Pancreas (tissue), 10 donors: ENCODE results near the gene RUNX1. TPM values are rescaled to one million over a fixed set of nuclear protein-coding genes. Genes with fewer than 3 reads are reported as not detected.

Experiments used
- ATAC-seq, 4 donors: fragments of 200-7000 bp; cut with Tn5 transposase; one replicate each; pipeline versions ENCODE4 v1.8.0 to v1.9.1; 2020; ENCODE audit warnings: mild to moderate bottlenecking in 4 of 4, moderate library complexity in 4 of 4
- DNase-seq, 6 donors: peaks; one replicate each; pipeline ENCODE4 v3.0.0-alpha.2; 2020
- FAIRE-seq: peaks from 2 replicates; lab custom pipeline; 2012; peaks lifted over from hg19 to GRCh38; lab: Jason Lieb, UNC
- H3K27ac ChIP-seq, 4 donors: fragments of 200-600 bp; sonication (generic); 1 replicate in 3 of 4; 2 replicates in 1 of 4; pipeline versions ENCODE4 v1.5.0 to v1.8.0; 2020
- H3K27me3 ChIP-seq, 4 donors: fragments of 200-600 bp; one replicate each; pipeline ENCODE4 v1.8.0; 2021
- H3K36me3 ChIP-seq, 3 donors: fragments of 200-600 bp; sonication (generic) in 1 of 3; one replicate each; pipeline versions ENCODE4 v1.5.0 to v1.8.0; 2020 to 2021
- H3K4me1 ChIP-seq, 3 donors: fragments of 200-600 bp; one replicate each; pipeline ENCODE4 v1.8.0; 2021
- H3K4me3 ChIP-seq, 4 donors: fragments of 200-600 bp; sonication (generic) in 2 of 4; one replicate each; pipeline versions ENCODE4 v1.5.0 to v1.8.0; 2020 to 2021
- H3K9me3 ChIP-seq, 4 donors: fragments of 200-600 bp; one replicate each; pipeline ENCODE4 v1.8.0; 2021
- WGBS, 2 donors: extraction: QIAGEN DNeasy Blood & Tissue Kit; methylation state at CpG; one replicate each; pipeline ENCODE4 v1.1.7; 2013; 5-methylcytosine and 5-hydroxymethylcytosine counted together
- intact Hi-C, 3 donors: fragments of 100-400 bp; cut with DNase I; formaldehyde crosslinking; loops; one replicate each; pipeline versions ENCODE4 v1.11.1 to v1.14.2; 2022
- polyA plus RNA-seq, 2 donors: library from polyadenylated mRNA; stranded (reverse); fragments of 200-250 nt; gene quantifications; one replicate each; pipeline ENCODE4 v1.2.3, GENCODE V29; 2013
- total RNA-seq, 6 donors: library from RNA; stranded (reverse); fragmentation: NEBNext Ultra II Directional in 4 of 6; extraction: Animal tissue kit (Norgen Biotek cat#: 25700) in 4 of 6; gene quantifications; one replicate each; pipeline versions ENCODE4 v1.2.1 to v1.2.4, GENCODE V29; 2021 to 2023
- TF ChIP-seq, protein P1 (sequence below), 4 donors: fragments of 200-600 bp; sonication (generic) in 3 of 4; IDR thresholded peaks; one replicate each; pipeline versions ENCODE4 v1.5.0 to v1.8.0; 2021; ENCODE audit warnings: antibody characterized with exemption in 4 of 4
- donor health status: healthy with polysubstance abuse.
- donor health status: DM: no; HTN: no; CAD: no; lungs with moderate emphysema.
- donor health status: DM: no; HTN: no; CAD: no.
- donor health status: control.
- donor health status: control.
- donor health status: Bipolar disorder and iron deficiency.
- donor health status: DM: yes; HTN: yes; CAD: no.
- donor health status: DM: no; HTN: no; CAD: no.
- donor health status: DM: no; HTN: no; CAD: no.
- donor health status: DM: yes; HTN: yes; CAD: no.

RUNX1 gene
- total and polyA plus RNA-seq, 8 donors = 2.1 to 38.2 (median 4.5) TPM

DNA sequence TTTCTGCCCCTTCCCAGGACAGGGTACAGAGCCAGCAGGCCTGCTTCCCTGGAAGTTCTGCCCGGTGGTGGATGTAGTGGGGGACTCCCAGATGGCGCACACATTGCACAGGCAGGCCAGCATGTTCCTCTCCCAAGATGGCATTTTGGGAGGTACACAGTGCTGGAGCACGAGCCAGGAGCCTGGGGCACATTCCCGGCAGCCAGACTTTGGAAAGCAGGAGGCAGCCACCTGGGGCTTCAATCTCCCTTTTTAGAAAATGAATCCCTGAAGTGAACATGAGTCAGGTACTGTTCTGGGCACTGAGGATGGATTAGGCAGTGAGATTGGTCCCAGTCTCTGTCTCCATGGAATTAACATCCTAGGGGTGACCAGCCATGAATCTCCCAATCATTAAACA lies 56.9 kb downstream of the RUNX1 start:
- Histone ChIP-seq H3K27me3 (no peaks in the 10 kb centered on the region), H3K27ac (no peak overlapping the region), H3K4me1 (no peaks in the 10 kb centered on the region), H3K4me3 (no peak overlapping the region), H3K36me3 (no peaks in the 10 kb centered on the region), H3K9me3 (no peaks in the 10 kb centered on the region)
- DNase-seq (no peak), ATAC-seq (no peak), FAIRE-seq (no peak)
- WGBS, 2 donors = 82 to 85% methylated on average over 4 of the region's 4 CpGs
- intact Hi-C loops = no loop called here
- TF ChIP-seq, protein P1, sequence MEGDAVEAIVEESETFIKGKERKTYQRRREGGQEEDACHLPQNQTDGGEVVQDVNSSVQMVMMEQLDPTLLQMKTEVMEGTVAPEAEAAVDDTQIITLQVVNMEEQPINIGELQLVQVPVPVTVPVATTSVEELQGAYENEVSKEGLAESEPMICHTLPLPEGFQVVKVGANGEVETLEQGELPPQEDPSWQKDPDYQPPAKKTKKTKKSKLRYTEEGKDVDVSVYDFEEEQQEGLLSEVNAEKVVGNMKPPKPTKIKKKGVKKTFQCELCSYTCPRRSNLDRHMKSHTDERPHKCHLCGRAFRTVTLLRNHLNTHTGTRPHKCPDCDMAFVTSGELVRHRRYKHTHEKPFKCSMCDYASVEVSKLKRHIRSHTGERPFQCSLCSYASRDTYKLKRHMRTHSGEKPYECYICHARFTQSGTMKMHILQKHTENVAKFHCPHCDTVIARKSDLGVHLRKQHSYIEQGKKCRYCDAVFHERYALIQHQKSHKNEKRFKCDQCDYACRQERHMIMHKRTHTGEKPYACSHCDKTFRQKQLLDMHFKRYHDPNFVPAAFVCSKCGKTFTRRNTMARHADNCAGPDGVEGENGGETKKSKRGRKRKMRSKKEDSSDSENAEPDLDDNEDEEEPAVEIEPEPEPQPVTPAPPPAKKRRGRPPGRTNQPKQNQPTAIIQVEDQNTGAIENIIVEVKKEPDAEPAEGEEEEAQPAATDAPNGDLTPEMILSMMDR (IDR thresholded peaks at IDR 0.05) = no peak

DNA sequence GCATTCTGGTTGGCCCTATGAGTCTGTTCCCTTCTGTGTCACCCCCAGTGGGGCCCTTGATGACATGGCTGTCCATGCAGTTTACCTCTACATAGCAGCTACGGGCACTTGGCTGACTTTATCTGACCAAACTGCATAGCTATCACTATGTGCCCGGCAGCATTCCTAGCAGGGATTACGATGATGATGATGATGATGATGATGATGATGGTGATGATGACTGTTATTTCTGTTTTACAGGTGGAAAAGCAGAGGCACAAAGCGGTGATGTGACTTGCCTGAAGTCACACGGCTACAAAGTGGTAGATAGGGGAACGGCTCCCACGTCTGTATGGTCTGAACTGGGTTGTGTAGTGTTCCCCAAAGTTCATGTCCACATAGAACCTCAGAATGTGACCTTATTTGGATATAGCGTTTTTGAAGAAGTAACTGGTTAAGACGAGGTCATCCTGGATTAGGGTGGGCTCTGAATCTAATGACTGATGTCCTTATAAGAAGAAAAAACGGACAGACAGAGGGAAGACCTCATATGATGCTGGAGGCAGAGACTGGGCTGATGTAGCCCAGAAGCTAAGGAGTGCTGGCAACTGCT lies 57.6 kb downstream of the RUNX1 start:
- intact Hi-C loops = no loop called here
- no peaks in the 10 kb centered on the region for H3K27me3 ChIP-seq

DNA sequence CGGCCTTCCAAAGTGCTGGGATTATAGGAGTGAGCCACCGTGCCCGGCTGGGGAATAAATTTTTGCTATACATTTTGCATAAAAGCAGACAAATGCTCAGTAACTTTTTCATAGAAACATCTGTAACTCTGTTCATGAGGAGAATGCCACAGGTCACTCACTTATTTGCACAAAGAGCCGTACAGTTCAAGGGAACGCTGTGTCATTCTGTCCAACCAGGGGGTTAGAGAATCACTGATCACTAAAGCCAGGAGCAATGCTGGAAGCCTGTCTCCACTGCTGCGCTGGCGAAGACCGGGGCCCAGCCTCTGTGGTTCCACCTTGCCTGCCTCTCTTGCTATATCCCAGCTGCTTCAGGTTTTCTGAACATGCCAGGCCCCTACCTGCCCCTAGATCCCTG lies 58.3 kb downstream of the RUNX1 start:
- DNase-seq = no peak
- Histone ChIP-seq H3K9me3 (no peaks in the 10 kb centered on the region), H3K27ac (no peak overlapping the region), H3K4me3 (no peak overlapping the region), H3K36me3 (no peaks in the 10 kb centered on the region), H3K27me3 (no peaks in the 10 kb centered on the region), H3K4me1 (no peaks in the 10 kb centered on the region)
- TF ChIP-seq, protein P1 (IDR thresholded peaks at IDR 0.05) = no peak
- intact Hi-C loops = no loop called here
- no peak for FAIRE-seq
- 90 to 92% methylated on average over 8 of the region's 8 CpGs for WGBS, 2 donors
- no peak for ATAC-seq

More for the DNA sequence above, 57.6 kb downstream of the RUNX1 start:
- Histone ChIP-seq H3K4me1 (no peaks in the 10 kb centered on the region), H3K9me3 (no peaks in the 10 kb centered on the region), H3K36me3 (no peaks in the 10 kb centered on the region), H3K4me3 (no peak overlapping the region), H3K27ac (no peak overlapping the region)
- TF ChIP-seq, protein P1 (IDR thresholded peaks at IDR 0.05) = no peak
- FAIRE-seq = no peak
- WGBS, 2 donors = 72 to 73% methylated on average over 10 of the region's 10 CpGs
- ATAC-seq = no peak
- DNase-seq = no peak

DNA sequence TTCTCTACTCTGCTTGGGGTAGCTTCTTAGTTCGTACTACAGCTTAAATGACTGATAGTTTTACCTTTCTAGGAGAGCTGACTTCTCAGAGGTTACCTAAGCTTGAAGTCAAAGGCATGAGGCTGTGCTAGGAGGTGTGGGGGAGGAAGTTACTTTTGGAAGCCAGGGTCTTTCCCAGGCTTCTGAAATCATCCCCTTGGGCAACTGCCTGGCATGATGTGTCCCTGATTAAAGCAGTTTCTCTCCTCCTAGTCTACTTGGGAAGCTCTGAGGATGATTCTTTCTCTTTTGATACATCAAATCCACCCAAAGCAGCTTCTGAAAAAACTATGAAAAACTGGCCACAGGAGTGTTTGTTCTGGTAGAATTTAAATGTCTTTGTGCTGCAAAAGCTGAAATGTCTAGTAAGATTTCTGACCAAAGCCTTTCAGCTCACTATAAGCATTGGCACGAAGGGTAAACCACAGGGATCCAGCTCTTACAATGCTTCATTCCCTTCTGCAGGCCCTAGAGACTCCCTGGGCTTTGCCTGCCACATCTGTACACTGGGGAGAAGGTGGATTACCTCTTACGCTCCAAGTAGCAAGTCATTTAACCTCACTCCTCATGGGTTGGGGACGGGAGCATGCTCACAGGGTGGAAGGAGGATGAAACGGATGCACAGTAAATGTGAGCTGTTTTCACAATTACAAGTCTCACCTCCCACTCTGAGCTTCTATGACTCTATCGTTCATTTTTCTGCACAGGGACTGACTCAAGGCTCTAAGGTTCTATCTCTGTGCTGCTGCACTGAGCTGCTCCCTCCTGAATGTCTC lies 59.6 kb downstream of the RUNX1 start:
- 70 to 73% methylated on average over 6 of the region's 6 CpGs for WGBS, 2 donors
- no peak for ATAC-seq
- FAIRE-seq = no peak
- no peaks in the 10 kb centered on the region for H3K36me3 ChIP-seq
- no peaks in the 10 kb centered on the region for H3K4me1 ChIP-seq
- intact Hi-C loops = no loop called here
- no peak overlapping the region for H3K4me3 ChIP-seq
- no peaks in the 10 kb centered on the region for H3K27me3 ChIP-seq
- no peak overlapping the region for H3K27ac ChIP-seq
- no peak for DNase-seq
- TF ChIP-seq, protein P1 (IDR thresholded peaks at IDR 0.05) = no peak
- no peaks in the 10 kb centered on the region for H3K9me3 ChIP-seq

DNA sequence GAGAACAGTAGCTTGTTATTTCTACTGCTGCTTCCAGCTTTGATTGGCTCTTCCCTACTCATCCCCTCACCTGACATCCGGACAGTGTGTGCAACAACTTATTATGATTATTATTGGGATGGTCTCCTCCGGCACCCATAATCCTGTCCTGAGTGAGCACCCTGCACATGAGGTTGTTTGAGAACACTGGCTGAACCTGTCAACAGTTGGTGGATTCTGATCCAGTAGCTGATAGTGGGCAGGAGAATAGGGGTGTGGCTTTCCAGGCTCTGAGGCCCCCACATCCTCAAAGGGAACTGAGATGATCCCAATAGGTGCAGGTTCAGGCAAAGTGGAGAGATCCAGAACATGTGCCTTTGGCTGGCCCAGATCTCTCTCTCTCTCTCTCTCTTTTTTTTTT lies 60.5 kb downstream of the RUNX1 start:
- H3K27me3 ChIP-seq = no peaks in the 10 kb centered on the region
- no peaks in the 10 kb centered on the region for H3K9me3 ChIP-seq
- 74 to 83% methylated on average over 2 of the region's 2 CpGs for WGBS, 2 donors
- intact Hi-C loops = no loop called here
- ATAC-seq (no peak), DNase-seq (no peak), FAIRE-seq (no peak)
- no peaks in the 10 kb centered on the region for H3K4me1 ChIP-seq
- H3K27ac ChIP-seq = no peak overlapping the region
- TF ChIP-seq, protein P1 (IDR thresholded peaks at IDR 0.05) = no peak
- no peak overlapping the region for H3K4me3 ChIP-seq
- no peaks in the 10 kb centered on the region for H3K36me3 ChIP-seq
